Measurements from ENCODE around the gene SAE1. TPM values are rescaled to one million over a fixed set of nuclear protein-coding genes. Genes with fewer than 3 reads are reported as not detected.

SAE1 gene
- total and polyA plus RNA-seq, 2 experiments from 2014 or later = 143 to 177 TPM

DNA sequence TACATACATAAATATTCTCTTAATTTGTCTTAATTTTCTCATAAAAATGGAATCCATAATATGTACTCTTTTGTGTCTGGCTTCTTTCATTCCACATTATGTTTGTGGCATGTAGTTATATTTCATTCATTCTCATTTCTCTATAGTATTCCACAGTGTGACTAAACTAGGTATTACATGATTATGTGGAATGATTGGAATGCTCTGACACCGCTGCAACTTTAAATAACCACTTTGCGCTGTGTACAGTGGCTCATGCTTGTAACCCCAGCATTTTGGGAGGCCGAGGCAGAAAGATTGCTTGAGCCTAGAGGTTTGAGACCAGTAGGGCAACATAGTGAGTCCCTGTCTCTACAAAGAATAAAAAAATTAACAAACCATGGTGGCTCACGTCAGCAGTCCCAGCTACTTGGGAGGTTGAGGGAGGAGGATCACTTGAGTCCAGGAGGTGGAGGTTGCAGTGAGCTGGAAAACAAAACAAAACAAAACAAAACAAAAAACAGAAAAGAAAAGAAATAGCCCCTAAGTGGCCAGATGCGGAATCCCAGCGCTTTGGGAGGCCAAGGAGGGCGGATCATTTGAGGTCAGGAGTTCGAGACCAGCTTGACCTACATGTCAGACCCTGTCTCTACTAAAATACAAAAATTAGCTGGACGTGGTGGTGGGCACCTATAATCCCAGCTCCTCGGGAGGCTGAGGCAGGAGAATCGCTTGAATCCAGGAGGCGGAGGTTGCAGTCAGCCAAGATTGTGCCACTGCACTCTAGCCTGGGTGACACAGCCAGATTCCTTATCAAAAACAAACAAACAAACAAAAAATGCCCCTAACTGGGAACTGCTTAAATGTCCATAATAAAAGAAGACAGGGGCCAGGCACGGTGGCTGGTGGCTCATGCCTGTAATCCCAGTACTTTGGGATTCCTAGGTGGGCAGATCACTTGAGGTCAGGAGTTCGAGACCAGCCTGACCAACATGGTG lies 8.0 kb upstream of the SAE1 start:
- Histone ChIP-seq H3K4me2 (ENCODE audit: unreplicated experiment) (peak overlapping the region; percentile 66), H3K27ac (peak overlapping the region; percentile 54), H3K27me3 (replicated peaks; ENCODE audit: insufficient read depth) (no peaks in the 10 kb centered on the region), H3K79me2 (ENCODE audit: insufficient read depth) (no peaks in the 10 kb centered on the region), H3F3A (ENCODE audit: insufficient read depth) (peaks cover 19% of the 10 kb centered on the region), H2AFZ (peak overlapping the region; percentile 26; the same call in 1 of the 2 replicates), H3K9ac (peak overlapping the region; percentile 46), H3K36me3 (ENCODE audit: low read depth) (no peaks in the 10 kb centered on the region), H3K9me3 (ENCODE audit: low read depth) (no peaks in the 10 kb centered on the region), H3K9me2 (ENCODE audit: insufficient read depth) (no peaks in the 10 kb centered on the region), H4K20me1 (ENCODE audit: insufficient read depth) (no peaks in the 10 kb centered on the region), H3K4me3 (no peak overlapping the region), H3K4me1 (ENCODE audit: insufficient read depth) (peaks cover 19% of the 10 kb centered on the region)
- 63 to 64% methylated on average over 14 of the region's 14 CpGs for WGBS, 2 experiments (ENCODE audit: low coverage in 1 of 2, low lambda C conversion rate in 2 of 2, missing lambda C conversion rate in 2 of 2)
- in situ Hi-C loops (cut with MboI) = no loop called here
- TF ChIP-seq EZH2 (IDR thresholded peaks at IDR 0.05; ENCODE audit: insufficient read depth, poor library complexity, severe bottlenecking) = no peak
- no peak for TF ChIP-seq EZH2phosphoT487 (IDR thresholded peaks at IDR 0.05; ENCODE audit: insufficient read depth, low read depth)
- DNase-seq = peak; percentile 84

DNA sequence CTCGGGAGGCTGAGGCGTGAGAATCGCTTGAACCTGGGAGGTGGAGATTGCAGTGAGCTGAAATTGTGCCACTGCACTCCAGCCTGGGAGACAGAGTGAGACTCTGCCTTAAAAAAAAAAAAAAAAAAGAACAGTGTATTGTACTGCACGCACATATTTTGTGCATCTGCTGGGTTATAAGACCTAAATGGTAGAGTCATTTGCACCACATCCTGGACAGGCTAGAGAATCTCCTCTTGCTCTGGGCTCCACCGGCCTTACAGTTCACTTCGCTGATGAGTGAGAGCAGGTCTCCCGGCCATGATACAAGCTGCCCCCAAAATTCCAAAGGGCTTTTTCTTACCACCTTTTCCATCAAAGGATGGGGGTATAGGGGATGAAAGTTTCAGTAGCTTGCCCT lies 7.2 kb upstream of the SAE1 start:
- in situ Hi-C loops (cut with MboI) = no loop called here
- H3K9ac ChIP-seq = no peak overlapping the region
- TF ChIP-seq EZH2 (IDR thresholded peaks at IDR 0.05; ENCODE audit: insufficient read depth, poor library complexity, severe bottlenecking) = no peak
- no peak overlapping the region for H2AFZ ChIP-seq
- DNase-seq = peak; percentile 30
- no peaks in the 10 kb centered on the region for H3K9me2 ChIP-seq (ENCODE audit: insufficient read depth)
- peaks cover 19% of the 10 kb centered on the region for H3F3A ChIP-seq (ENCODE audit: insufficient read depth)
- no peak overlapping the region for H3K27ac ChIP-seq
- H3K4me2 ChIP-seq (ENCODE audit: unreplicated experiment) = no peak overlapping the region
- H3K79me2 ChIP-seq (ENCODE audit: insufficient read depth) = no peaks in the 10 kb centered on the region
- no peaks in the 10 kb centered on the region for H3K9me3 ChIP-seq (ENCODE audit: low read depth)
- 84% methylated on average over 7 of the region's 7 CpGs for WGBS, 2 experiments (ENCODE audit: low coverage in 1 of 2, low lambda C conversion rate in 2 of 2, missing lambda C conversion rate in 2 of 2)
- no peaks in the 10 kb centered on the region for H3K36me3 ChIP-seq (ENCODE audit: low read depth)
- no peaks in the 10 kb centered on the region for H4K20me1 ChIP-seq (ENCODE audit: insufficient read depth)
- H3K4me3 ChIP-seq = no peak overlapping the region
- no peaks in the 10 kb centered on the region for H3K27me3 ChIP-seq (replicated peaks; ENCODE audit: insufficient read depth)
- H3K4me1 ChIP-seq (ENCODE audit: insufficient read depth) = peaks cover 19% of the 10 kb centered on the region

DNA sequence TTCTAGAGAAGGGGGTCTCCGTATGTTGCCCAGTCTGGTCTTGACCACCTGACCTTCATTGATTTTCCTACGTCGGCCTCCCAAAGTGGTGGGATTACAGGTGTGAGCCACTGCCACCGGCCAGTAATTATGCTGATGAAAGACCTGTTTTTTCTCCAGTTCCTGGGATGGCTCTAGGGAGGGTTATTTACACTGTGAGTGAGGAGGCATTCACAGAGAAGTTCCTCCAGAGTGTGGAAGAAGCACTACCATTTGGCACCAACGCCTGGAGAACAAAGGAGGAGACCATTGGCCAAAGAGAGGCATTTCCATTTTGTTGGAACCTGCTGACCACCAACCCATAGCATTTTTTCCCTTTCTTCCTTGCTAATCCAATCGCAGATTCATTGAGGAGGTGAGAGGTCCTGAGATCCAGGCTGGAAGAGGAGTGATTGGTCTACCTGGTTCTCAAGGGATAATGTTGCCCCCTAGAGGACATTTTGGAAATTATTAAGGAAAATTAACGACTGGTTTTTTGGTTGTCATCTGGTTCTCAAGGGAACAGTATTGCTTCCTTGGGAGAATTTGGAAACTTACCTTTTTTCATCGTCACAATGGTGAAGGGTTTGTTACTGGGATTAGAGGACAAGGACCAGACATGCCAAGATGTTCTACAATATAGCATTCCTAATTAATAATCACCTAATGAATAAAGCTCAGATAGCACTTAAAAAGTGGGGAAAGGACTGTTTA lies 5.5 kb upstream of the SAE1 start:
- H3K27ac ChIP-seq = no peak overlapping the region
- WGBS, 2 experiments (ENCODE audit: low coverage in 1 of 2, low lambda C conversion rate in 2 of 2, missing lambda C conversion rate in 2 of 2) = 37 to 40% methylated on average over 8 of the region's 8 CpGs
- H3K4me2 ChIP-seq (ENCODE audit: unreplicated experiment) = no peak overlapping the region
- no peak overlapping the region for H3K4me3 ChIP-seq
- no peaks in the 10 kb centered on the region for H3K27me3 ChIP-seq (replicated peaks; ENCODE audit: insufficient read depth)
- peaks cover 23% of the 10 kb centered on the region for H3F3A ChIP-seq (ENCODE audit: insufficient read depth)
- H3K79me2 ChIP-seq (ENCODE audit: insufficient read depth) = no peaks in the 10 kb centered on the region
- H3K9me3 ChIP-seq (ENCODE audit: low read depth) = no peaks in the 10 kb centered on the region
- DNase-seq = peak; percentile 81
- in situ Hi-C loops (cut with MboI) = no loop called here
- peaks cover 19% of the 10 kb centered on the region for H3K4me1 ChIP-seq (ENCODE audit: insufficient read depth)
- no peaks in the 10 kb centered on the region for H3K9me2 ChIP-seq (ENCODE audit: insufficient read depth)
- no peak overlapping the region for H3K9ac ChIP-seq
- no peaks in the 10 kb centered on the region for H4K20me1 ChIP-seq (ENCODE audit: insufficient read depth)
- H2AFZ ChIP-seq = peak overlapping the region; percentile 50; the same call in 1 of the 2 replicates
- TF ChIP-seq EZH2 (IDR thresholded peaks at IDR 0.05; ENCODE audit: insufficient read depth, poor library complexity, severe bottlenecking) (no peak), EZH2phosphoT487 (IDR thresholded peaks at IDR 0.05; ENCODE audit: insufficient read depth, low read depth) (no peak)
- H3K36me3 ChIP-seq (ENCODE audit: low read depth) = no peaks in the 10 kb centered on the region

DNA sequence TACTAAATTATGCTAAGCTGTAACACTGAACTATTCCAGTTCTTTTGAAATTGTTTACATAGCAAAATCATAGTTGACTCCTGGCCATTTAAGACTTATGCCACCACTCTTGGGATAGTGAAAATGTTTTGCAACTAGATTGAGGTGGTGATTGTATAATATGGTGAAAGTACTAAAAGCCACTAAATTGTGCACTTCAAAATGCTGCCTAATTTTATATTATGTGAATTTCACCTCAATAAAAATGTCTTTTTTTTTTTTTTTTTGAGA lies 5.0 kb upstream of the SAE1 start:
- no peaks in the 10 kb centered on the region for H3K79me2 ChIP-seq (ENCODE audit: insufficient read depth)
- no peaks in the 10 kb centered on the region for H3K9me2 ChIP-seq (ENCODE audit: insufficient read depth)
- in situ Hi-C loops (cut with MboI) = no loop called here
- DNase-seq = no peak
- peaks cover 26% of the 10 kb centered on the region for H3F3A ChIP-seq (ENCODE audit: insufficient read depth)
- H3K27ac ChIP-seq = no peak overlapping the region
- H4K20me1 ChIP-seq (ENCODE audit: insufficient read depth) = no peaks in the 10 kb centered on the region
- no peaks in the 10 kb centered on the region for H3K36me3 ChIP-seq (ENCODE audit: low read depth)
- TF ChIP-seq EZH2phosphoT487 (IDR thresholded peaks at IDR 0.05; ENCODE audit: insufficient read depth, low read depth) (no peak), EZH2 (IDR thresholded peaks at IDR 0.05; ENCODE audit: insufficient read depth, poor library complexity, severe bottlenecking) (no peak)
- H3K4me2 ChIP-seq (ENCODE audit: unreplicated experiment) = no peak overlapping the region
- peaks cover 19% of the 10 kb centered on the region for H3K4me1 ChIP-seq (ENCODE audit: insufficient read depth)
- no peaks in the 10 kb centered on the region for H3K27me3 ChIP-seq (replicated peaks; ENCODE audit: insufficient read depth)
- no peak overlapping the region for H3K4me3 ChIP-seq
- no peak overlapping the region for H2AFZ ChIP-seq
- no peak overlapping the region for H3K9ac ChIP-seq
- H3K9me3 ChIP-seq (ENCODE audit: low read depth) = no peaks in the 10 kb centered on the region
